ENCODE results near the gene OR10G7.

- TF ChIP-seq CTCF (IDR thresholded peaks at IDR 0.05) (no peak), POLR2AphosphoS5 (IDR thresholded peaks at IDR 0.05) (no peak)
Observed at GRCh38 chr11:124085997-124086846, 45.1 kb upstream of the OR10G7 start.
